Endothelial cell of umbilical vein (primary cell): ENCODE results near the gene KANSL1. TPM values are rescaled to one million over a fixed set of nuclear protein-coding genes. Genes with fewer than 3 reads are reported as not detected.
A peak's percentile ranks its signal among the peaks of the same experiment; 100 is the strongest.

Experiments used
- BruUV-seq: library from RNA; stranded (reverse); fragments of 400-500 nt; replicated peaks from 2 replicates; lab custom pipeline; 2021; lab: Mats Ljungman, UMichigan
- CTCF ChIA-PET: fragments of 300-600, 350-600 bp; sonication (Branson Sonifier 250); formaldehyde crosslinking; loops from one replicate; lab custom pipeline; 2021; ENCODE audit warnings: antibody characterized with exemption, inconsistent platforms; lab: Charles Lee
- POLR2A ChIA-PET: fragments of 300-600, 350-600 bp; sonication (Branson Sonifier 250); formaldehyde crosslinking; loops from one replicate; lab custom pipeline; 2021; ENCODE audit warnings: antibody characterized with exemption, inconsistent platforms; lab: Charles Lee
- DNase-seq: peaks from one replicate; pipeline ENCODE4 v3.0.0-alpha.2; 2011; ENCODE audit warnings: low read depth, low spot score
- FAIRE-seq: peaks from 2 replicates; lab custom pipeline; 2011; peaks lifted over from hg19 to GRCh38; lab: Jason Lieb, UNC
- H2AFZ ChIP-seq: 2 replicates; pipeline ENCODE4 v1.6.0; 2012; ENCODE audit warnings: low read depth, low read length, control low read depth, inconsistent platforms
- H3K27ac ChIP-seq: 2 replicates; pipeline ENCODE4 v1.5.1; 2011; ENCODE audit warnings: low read depth, mild to moderate bottlenecking, control low read depth, low read length, moderate library complexity; ENCODE audit not compliant: insufficient read depth
- H3K27me3 ChIP-seq, 2 experiments: 2 replicates each; pipeline versions ENCODE4 v1.6.0 to v1.6.1; 2011; ENCODE audit warnings: low read length in 2 of 2, mixed read lengths in 1 of 2; ENCODE audit not compliant: control insufficient read depth in 2 of 2, insufficient read depth in 2 of 2
- H3K36me3 ChIP-seq, 2 experiments: 2 replicates in 1 of 2; 3 replicates in 1 of 2; pipeline ENCODE4 v1.5.1; 2011; ENCODE audit warnings: low read length in 2 of 2, mild to moderate bottlenecking in 1 of 2, moderate library complexity in 1 of 2; ENCODE audit not compliant: control insufficient read depth in 2 of 2, insufficient read depth in 2 of 2; ENCODE audit errors: extremely low read depth in 1 of 2
- H3K4me1 ChIP-seq: 3 replicates; pipeline ENCODE4 v1.5.1; 2011; ENCODE audit warnings: mild to moderate bottlenecking, low read length; ENCODE audit not compliant: control insufficient read depth, insufficient read depth; ENCODE audit errors: extremely low read depth
- H3K4me2 ChIP-seq: 2 replicates; pipeline ENCODE4 v1.6.1; 2011; ENCODE audit warnings: low read length, control low read depth, mixed read lengths; ENCODE audit not compliant: insufficient read depth
- H3K4me3 ChIP-seq, 3 experiments: fragments of 200-600 bp in 1 of 3; sonication (generic), shearing (Covaris generic) in 1 of 3; replicated peaks in 1 of 3; 2 replicates each; pipeline ENCODE4 v1.5.1; 2011 to 2016; ENCODE audit warnings: control low read depth in 3 of 3, low read length in 3 of 3, mild to moderate bottlenecking in 2 of 3, inconsistent platforms in 1 of 3, low read depth in 1 of 3, moderate library complexity in 1 of 3; ENCODE audit not compliant: insufficient read depth in 1 of 3
- H3K79me2 ChIP-seq: 2 replicates; pipeline ENCODE4 v1.6.0; 2012; ENCODE audit warnings: low read length, inconsistent platforms; ENCODE audit not compliant: control insufficient read depth, insufficient read depth
- H3K9ac ChIP-seq: replicated peaks from 2 replicates; pipeline ENCODE3; 2011; ENCODE audit warnings: low read length, control low read depth; ENCODE audit not compliant: insufficient read depth; ENCODE audit errors: extremely low read depth
- H3K9me1 ChIP-seq: replicated peaks from 3 replicates; pipeline ENCODE4 v1.6.0; 2011; ENCODE audit warnings: mild to moderate bottlenecking, low read length; ENCODE audit not compliant: control insufficient read depth, insufficient read depth; ENCODE audit errors: extremely low read depth
- H3K9me3 ChIP-seq: replicated peaks from 2 replicates; pipeline ENCODE4 v1.5.1; 2012; ENCODE audit warnings: low read length, inconsistent platforms; ENCODE audit not compliant: control insufficient read depth, insufficient read depth
- H4K20me1 ChIP-seq: replicated peaks from 2 replicates; pipeline ENCODE3; 2011; ENCODE audit warnings: mild to moderate bottlenecking, low read length; ENCODE audit not compliant: control insufficient read depth, insufficient read depth; ENCODE audit errors: extremely low read depth
- EZH2 ChIP-seq: IDR thresholded peaks from 2 replicates; pipeline ENCODE4 v1.6.1; 2012; ENCODE audit warnings: borderline replicate concordance, low read depth, mild to moderate bottlenecking, moderate library complexity, low read length, inconsistent platforms; ENCODE audit not compliant: severe bottlenecking
- FOS ChIP-seq: IDR thresholded peaks from 2 replicates; pipeline ENCODE4 v1.6.1; 2011; ENCODE audit warnings: mild to moderate bottlenecking, low read length, moderate library complexity, borderline replicate concordance; ENCODE audit not compliant: insufficient read depth
- GATA2 ChIP-seq: IDR thresholded peaks from 2 replicates; pipeline ENCODE4 v1.7.0; 2011; ENCODE audit warnings: low read depth, mild to moderate bottlenecking, moderate library complexity, mixed read lengths, low read length; ENCODE audit not compliant: insufficient read length, insufficient read depth
- JUN ChIP-seq: IDR thresholded peaks from 2 replicates; pipeline ENCODE4 v1.6.1; 2011; ENCODE audit warnings: borderline replicate concordance, low read depth; ENCODE audit not compliant: insufficient read length, insufficient read depth
- MAX ChIP-seq: IDR thresholded peaks from 2 replicates; pipeline ENCODE4 v1.6.1; 2011; ENCODE audit not compliant: insufficient read depth, insufficient read length
- MYC ChIP-seq: IDR thresholded peaks from one replicate; pipeline ENCODE4 v1.6.1; 2011; ENCODE audit warnings: mild to moderate bottlenecking, low read depth, low read length
- POLR2A ChIP-seq: IDR thresholded peaks from 2 replicates; pipeline ENCODE4 v1.6.1; 2012; ENCODE audit warnings: low read depth, mild to moderate bottlenecking, control low read depth, low read length
- POLR2AphosphoS5 ChIP-seq: IDR thresholded peaks from 2 replicates; pipeline ENCODE4 v1.6.1; 2012; ENCODE audit warnings: low read depth, mild to moderate bottlenecking, control low read depth, low read length, moderate library complexity; ENCODE audit not compliant: insufficient read depth
- dilution Hi-C: fragments of 300-500 bp; cut with MboI; formaldehyde crosslinking; loops from one replicate; pipeline ENCODE4 v1.15.0; 2019; ENCODE audit warnings: low sequenced_read_pairs; ENCODE audit not compliant: extremely low pct_ligation_motif_present
- intact Hi-C: fragments of 100-400 bp; cut with micrococcal nuclease; formaldehyde crosslinking; loops from one replicate; pipeline ENCODE4 v1.10.0; 2022
- polyA plus RNA-seq, 4 experiments: library from polyadenylated mRNA; depleted of rRNA in 3 of 4; stranded (reverse) in 3 of 4; unstranded in 1 of 4; fragments of >200 nt; gene quantifications; 2 replicates each; pipeline versions ENCODE4 v1.2.1 to v1.2.3, GENCODE V29; 2011 to 2012; ENCODE audit warnings: missing spikeins in 1 of 4
- total RNA-seq: library from RNA; stranded (reverse); gene quantifications from 2 replicates; pipeline ENCODE4 v1.2.3, GENCODE V29; 2021
- TF ChIP-seq, protein P1 (sequence below), 2 donors: IDR thresholded peaks; 1 replicate in 1 of 2; 2 replicates in 1 of 2; pipeline ENCODE4 v1.5.1; 2011; ENCODE audit warnings: low read length in 2 of 2, mild to moderate bottlenecking in 2 of 2, moderate library complexity in 2 of 2, control low read depth in 1 of 2, inconsistent platforms in 1 of 2, low read depth in 1 of 2; ENCODE audit not compliant: insufficient read depth in 1 of 2; ENCODE audit errors: extremely low read depth in 1 of 2

The KANSL1 gene
- total and polyA plus RNA-seq, 2 donors (not counting 3 experiments of a cell fraction or from before 2014, with no cell fraction given), result 29.1 to 74.0 TPM

- TF ChIP-seq, protein P1, sequence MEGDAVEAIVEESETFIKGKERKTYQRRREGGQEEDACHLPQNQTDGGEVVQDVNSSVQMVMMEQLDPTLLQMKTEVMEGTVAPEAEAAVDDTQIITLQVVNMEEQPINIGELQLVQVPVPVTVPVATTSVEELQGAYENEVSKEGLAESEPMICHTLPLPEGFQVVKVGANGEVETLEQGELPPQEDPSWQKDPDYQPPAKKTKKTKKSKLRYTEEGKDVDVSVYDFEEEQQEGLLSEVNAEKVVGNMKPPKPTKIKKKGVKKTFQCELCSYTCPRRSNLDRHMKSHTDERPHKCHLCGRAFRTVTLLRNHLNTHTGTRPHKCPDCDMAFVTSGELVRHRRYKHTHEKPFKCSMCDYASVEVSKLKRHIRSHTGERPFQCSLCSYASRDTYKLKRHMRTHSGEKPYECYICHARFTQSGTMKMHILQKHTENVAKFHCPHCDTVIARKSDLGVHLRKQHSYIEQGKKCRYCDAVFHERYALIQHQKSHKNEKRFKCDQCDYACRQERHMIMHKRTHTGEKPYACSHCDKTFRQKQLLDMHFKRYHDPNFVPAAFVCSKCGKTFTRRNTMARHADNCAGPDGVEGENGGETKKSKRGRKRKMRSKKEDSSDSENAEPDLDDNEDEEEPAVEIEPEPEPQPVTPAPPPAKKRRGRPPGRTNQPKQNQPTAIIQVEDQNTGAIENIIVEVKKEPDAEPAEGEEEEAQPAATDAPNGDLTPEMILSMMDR (IDR thresholded peaks at IDR 0.05; ENCODE audit: extremely low read depth in 1 of 2, insufficient read depth in 1 of 2, low read depth in 1 of 2, low read length in 2 of 2), result no peak
- no peak for TF ChIP-seq EZH2
- TF ChIP-seq FOS, result no peak
- TF ChIP-seq MAX, result no peak
- TF ChIP-seq POLR2A, result no peak
- TF ChIP-seq JUN, result no peak
- TF ChIP-seq POLR2AphosphoS5, result no peak
- TF ChIP-seq MYC, result no peak
- TF ChIP-seq GATA2, result no peak
- Histone ChIP-seq H4K20me1 (no peaks in the 10 kb centered on the region), H3K9me1 (no peaks in the 10 kb centered on the region), H3K36me3 (peaks cover 10 to 18% of the 10 kb centered on the region in 2 experiments), H3K9me3 (no peaks in the 10 kb centered on the region), H3K27ac (no peak overlapping the region), H3K4me2 (no peak overlapping the region), H3K79me2 (peaks cover 7% of the 10 kb centered on the region), H2AFZ (no peak overlapping the region), H3K4me1 (peaks cover 9% of the 10 kb centered on the region), H3K9ac (no peak overlapping the region), H3K27me3 (no peaks in the 10 kb centered on the region), H3K4me3 (no peak overlapping the region)
- intact Hi-C loops (no loop called here), dilution Hi-C loops (no loop called here)
- POLR2A ChIA-PET, result no interaction called here
- FAIRE-seq (peak; percentile 63), DNase-seq (peak; percentile 72)
- no TSS peak for BruUV-seq
- CTCF ChIA-PET, result interaction anchor here (0.6 to 3.7 kb wide), 7 partner anchors 10 to 165 kb away, joined by 3 to 131 read pairs (median 4); partner anchors contain the start of gene KANSL1
These were observed 146.3 kb downstream of the KANSL1 start for GRCh38 chr17:46046957-46047356.
